GM12878 (cell line): Measurements from ENCODE around the gene ADAMTS7. TPM values are rescaled to one million over a fixed set of nuclear protein-coding genes. Genes with fewer than 3 reads are reported as not detected.

Source experiments
- ATAC-seq: fragments of 200-7000 bp; cut with Tn5 transposase; 3 replicates; pipeline ENCODE4 v1.9.1; 2020; ENCODE audit warnings: mild to moderate bottlenecking, moderate library complexity
- BruUV-seq: library from RNA; stranded (reverse); fragments of 400-500 nt; replicated peaks from 2 replicates; lab custom pipeline; 2021; lab: Mats Ljungman, UMichigan
- CTCF ChIA-PET: fragments of 300-600 bp; sonication (Branson Sonifier 250); formaldehyde crosslinking; extraction: SDS; loops from one replicate; lab custom pipeline; 2021; ENCODE audit warnings: inconsistent platforms; lab: Yijun Ruan, JAX
- POLR2A ChIA-PET: fragments of 350-600 bp; formaldehyde crosslinking; extraction: SDS; loops from one replicate; lab custom pipeline; 2021; ENCODE audit warnings: inconsistent platforms; lab: Charles Lee
- RAD21 ChIA-PET: fragments of 300-600 bp; sonication (Branson Sonifier 250); formaldehyde crosslinking; loops from one replicate; lab custom pipeline; 2023; ENCODE audit warnings: antibody characterized with exemption; ENCODE audit not compliant: unreplicated experiment; lab: Charles Lee
- SMC1A ChIA-PET: fragments of 300-600 bp; sonication (Branson Sonifier 250); formaldehyde crosslinking; loops from one replicate; lab custom pipeline; 2023; ENCODE audit not compliant: unreplicated experiment, uncharacterized antibody; lab: Charles Lee
- DNase-seq: peaks from one replicate; pipeline ENCODE4 v3.0.0-alpha.2; 2011; ENCODE audit warnings: low read depth, low spot score
- FAIRE-seq: peaks from 3 replicates; lab custom pipeline; 2011; peaks lifted over from hg19 to GRCh38; lab: Jason Lieb, UNC
- H2AFZ ChIP-seq: 2 replicates; pipeline ENCODE4 v1.6.0; 2011; ENCODE audit warnings: low read depth, low read length, control low read depth; ENCODE audit not compliant: control insufficient read depth
- H3K27ac ChIP-seq: 2 replicates; pipeline ENCODE4 v1.5.1; 2011; ENCODE audit warnings: control low read depth; ENCODE audit not compliant: control insufficient read depth, insufficient read depth
- H3K27me3 ChIP-seq, 2 experiments: replicated peaks in 1 of 2; 2 replicates each; pipeline versions ENCODE4 v1.6.0 to v1.6.1; 2011; ENCODE audit warnings: low read length in 1 of 2; ENCODE audit not compliant: control insufficient read depth in 2 of 2, insufficient read depth in 2 of 2
- H3K36me3 ChIP-seq, 2 experiments: 2 replicates each; pipeline ENCODE4 v1.5.1; 2011; ENCODE audit warnings: low read length in 1 of 2; ENCODE audit not compliant: control insufficient read depth in 2 of 2, insufficient read depth in 2 of 2
- H3K4me1 ChIP-seq: 2 replicates; pipeline ENCODE4 v1.6.1; 2011; ENCODE audit warnings: mild to moderate bottlenecking, low read length, moderate library complexity, mixed read lengths; ENCODE audit not compliant: control insufficient read depth, insufficient read depth
- H3K4me2 ChIP-seq: 2 replicates; pipeline ENCODE4 v1.6.0; 2011; ENCODE audit warnings: control low read depth; ENCODE audit not compliant: control insufficient read depth, insufficient read depth
- H3K4me3 ChIP-seq: fragments of 200-600 bp; sonication (generic); 2 replicates; pipeline ENCODE4 v1.5.1; 2016
- H3K79me2 ChIP-seq: 2 replicates; pipeline ENCODE4 v1.6.0; 2011; ENCODE audit warnings: low read length; ENCODE audit not compliant: control insufficient read depth, insufficient read depth
- H3K9ac ChIP-seq: 2 replicates; pipeline ENCODE4 v1.8.0; 2011; ENCODE audit warnings: low read length, control low read depth, mixed read lengths; ENCODE audit not compliant: control insufficient read depth, insufficient read depth
- H3K9me3 ChIP-seq: replicated peaks from 3 replicates; pipeline ENCODE4 v1.5.1; 2011; ENCODE audit warnings: mild to moderate bottlenecking, low read length; ENCODE audit not compliant: control insufficient read depth, insufficient read depth
- H4K20me1 ChIP-seq: 2 replicates; pipeline ENCODE4 v1.6.0; 2011; ENCODE audit not compliant: control insufficient read depth, insufficient read depth
- CUX1 ChIP-seq: IDR thresholded peaks from 2 replicates; pipeline ENCODE4 v1.6.1; 2012; ENCODE audit warnings: improper control_type of control experiment, low read depth, low read length; ENCODE audit not compliant: insufficient replicate concordance
- EED ChIP-seq: sonication (generic); IDR thresholded peaks from 2 replicates; pipeline ENCODE4 v1.6.1; 2016; ENCODE audit warnings: antibody characterized with exemption, low read depth
- FOXM1 ChIP-seq: IDR thresholded peaks from 2 replicates; pipeline ENCODE4 v1.6.1; 2012; ENCODE audit warnings: low read depth, mild to moderate bottlenecking, inconsistent platforms, low read length, moderate library complexity
- NR2F1 ChIP-seq: fragments of 450-650 bp; conservative IDR thresholded peaks from 2 replicates; pipeline ENCODE4 v1.6.1; 2017; ENCODE audit warnings: mild to moderate bottlenecking
- PAX8 ChIP-seq: fragments of 450-650 bp; IDR thresholded peaks from 2 replicates; pipeline ENCODE4 v1.6.1; 2017; ENCODE audit warnings: mild to moderate bottlenecking, moderate library complexity
- RCOR1 ChIP-seq: conservative IDR thresholded peaks from 2 replicates; pipeline ENCODE4 v1.6.1; 2012; ENCODE audit warnings: low read depth, low read length, improper control_type of control experiment
- SIX5 ChIP-seq: IDR thresholded peaks from 2 replicates; pipeline ENCODE4 v1.6.1; 2011; ENCODE audit warnings: mild to moderate bottlenecking, low read depth, low read length, moderate library complexity; ENCODE audit not compliant: severe bottlenecking
- WRNIP1 ChIP-seq: IDR thresholded peaks from 2 replicates; pipeline ENCODE4 v1.6.1; 2011; ENCODE audit warnings: low read depth, low read length, improper control_type of control experiment, borderline replicate concordance
- ZNF384 ChIP-seq: IDR thresholded peaks from 2 replicates; pipeline ENCODE4 v1.6.1; 2012; ENCODE audit warnings: low read depth, mild to moderate bottlenecking, low read length, improper control_type of control experiment, borderline replicate concordance
- WGBS: methylation state at CpG from one replicate; pipeline ENCODE4 v1.1.6; 2016; ENCODE audit warnings: low lambda C conversion rate; ENCODE audit not compliant: insufficient replicate concordance, insufficient coverage; ENCODE audit errors: missing lambda C conversion rate; 5-methylcytosine and 5-hydroxymethylcytosine counted together
- in situ Hi-C: fragments of 300-500 bp; cut with MboI; formaldehyde crosslinking; loops from 9 replicates; pipeline ENCODE4 v1.14.3; 2018; ENCODE audit warnings: mixed read lengths
- intact Hi-C: fragments of 100-400 bp; cut with micrococcal nuclease; formaldehyde crosslinking; loops from one replicate; pipeline ENCODE4 v1.14.2; 2022; ENCODE audit not compliant: unreplicated experiment
- polyA plus RNA-seq, 11 experiments: library from polyadenylated mRNA; depleted of rRNA in 4 of 11; unstranded in 6 of 11; stranded (reverse) in 5 of 11; fragments of >200 nt; fragmentation: Nextera tagmentation in 4 of 11; fragmentation: Illumina TruSeq in 1 of 11; extraction: Ambion mirVana in 4 of 11; extraction: Trizol in 1 of 11; gene quantifications; 1 replicate in 1 of 11; 2 replicates in 10 of 11; pipeline versions ENCODE4 v1.2.1 to v1.2.3, GENCODE V29; 2011 to 2016; ENCODE audit warnings: inconsistent platforms in 2 of 11, missing spikeins in 2 of 11, low read depth in 1 of 11
- total RNA-seq, 4 experiments: library from RNA; depleted of rRNA in 3 of 4; stranded (reverse); fragments of >200 nt in 3 of 4; fragmentation: Illumina TruSeq in 1 of 4; extraction: Trizol in 1 of 4; gene quantifications; 2 replicates each; pipeline versions ENCODE4 v1.2.1 to v1.2.3, GENCODE V29; 2013 to 2021
- TF ChIP-seq, protein P1 (sequence below): IDR thresholded peaks from 2 replicates; pipeline ENCODE4 v1.6.1; 2012; ENCODE audit warnings: low read depth, low read length, improper control_type of control experiment
- TF ChIP-seq, protein P2 (sequence below): fragments of 450-650 bp; IDR thresholded peaks from 2 replicates; pipeline ENCODE4 v1.6.1; 2016; ENCODE audit warnings: mild to moderate bottlenecking

The ADAMTS7 gene
- total and polyA plus RNA-seq, 10 of the 15 experiments (the other 5 are each of a cell fraction or from before 2014, with no cell fraction given), result 0.03 to 0.28 (median 0.06) TPM; not detected in 6

GRCh38 chr15:78789615-78790014, 21.6 kb downstream of the ADAMTS7 start:
- Histone ChIP-seq H2AFZ (no peak overlapping the region), H3K36me3 (no peaks in the 10 kb centered on the region), H3K4me3 (no peak overlapping the region), H3K27ac (no peak overlapping the region), H3K4me1 (no peaks in the 10 kb centered on the region), H4K20me1 (no peaks in the 10 kb centered on the region), H3K27me3 (no peaks in the 10 kb centered on the region), H3K9ac (no peak overlapping the region), H3K79me2 (no peaks in the 10 kb centered on the region), H3K9me3 (no peaks in the 10 kb centered on the region), H3K4me2 (no peak overlapping the region)
- RAD21 ChIA-PET, result no interaction called here
- WGBS, result 44% methylated on average over 17 of the region's 17 CpGs
- intact Hi-C loops, result no loop called here
- SMC1A ChIA-PET, result no interaction called here
- TF ChIP-seq NR2F1, result no peak
- TF ChIP-seq WRNIP1, result no peak
- TF ChIP-seq PAX8, result no peak
- in situ Hi-C loops, result no loop called here
- CTCF ChIA-PET, result no interaction called here
- no peak for DNase-seq
- no peak for ATAC-seq
- POLR2A ChIA-PET, result no interaction called here
- no TSS peak for BruUV-seq
- FAIRE-seq, result no peak

DNA sequence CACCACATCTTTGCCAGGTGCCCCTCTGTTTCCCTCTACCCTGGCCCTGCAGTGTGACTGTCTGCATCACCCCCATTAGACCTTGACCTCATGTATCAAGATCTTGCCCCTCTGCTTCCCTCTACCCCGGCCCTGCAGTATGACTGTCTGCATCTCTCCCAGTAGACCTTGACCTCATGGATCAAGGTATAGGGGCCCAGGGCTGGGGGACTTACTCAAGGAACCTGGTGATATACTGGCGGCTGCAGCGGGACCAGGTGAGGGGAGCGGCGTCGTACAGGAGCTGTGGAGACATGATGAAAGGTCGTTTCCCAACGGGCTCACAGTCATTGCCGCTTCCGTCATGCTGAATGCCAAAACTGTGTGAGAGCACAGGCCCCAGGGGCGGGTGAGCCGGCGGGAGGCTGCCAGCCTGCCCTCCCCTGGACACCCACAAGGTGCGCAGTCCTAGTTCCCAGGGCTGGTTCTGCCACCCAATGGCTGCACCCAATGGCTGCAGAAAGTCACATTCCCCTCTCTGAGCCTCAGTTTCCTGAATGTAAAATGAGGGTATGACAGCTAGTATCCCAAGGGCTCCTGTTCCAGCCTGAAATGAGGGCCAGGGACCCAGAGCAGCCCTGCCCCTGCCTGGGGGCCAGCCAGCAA, 23.1 kb downstream of the ADAMTS7 start:
- ChIA-PET SMC1A (no interaction called here), CTCF (no interaction called here), RAD21 (no interaction called here), POLR2A (no interaction called here)
- DNase-seq (no peak), ATAC-seq (peak; percentile 22; the same call in 1 of the 3 replicates), FAIRE-seq (no peak)
- Histone ChIP-seq H3K4me2 (no peak overlapping the region), H3K9me3 (no peaks in the 10 kb centered on the region), H3K27me3 (no peaks in the 10 kb centered on the region), H3K36me3 (no peaks in the 10 kb centered on the region), H3K9ac (no peak overlapping the region), H3K4me3 (no peak overlapping the region), H3K4me1 (no peaks in the 10 kb centered on the region), H3K27ac (no peak overlapping the region), H4K20me1 (no peaks in the 10 kb centered on the region), H2AFZ (no peak overlapping the region), H3K79me2 (no peaks in the 10 kb centered on the region)
- no TSS peak for BruUV-seq
- WGBS, result 62% methylated on average over 14 of the region's 14 CpGs
- in situ Hi-C loops (no loop called here), intact Hi-C loops (no loop called here)
- no peak for TF ChIP-seq CUX1
- TF ChIP-seq RCOR1, result no peak
- TF ChIP-seq SIX5, result no peak
- no peak for TF ChIP-seq EED
- TF ChIP-seq, protein P1, sequence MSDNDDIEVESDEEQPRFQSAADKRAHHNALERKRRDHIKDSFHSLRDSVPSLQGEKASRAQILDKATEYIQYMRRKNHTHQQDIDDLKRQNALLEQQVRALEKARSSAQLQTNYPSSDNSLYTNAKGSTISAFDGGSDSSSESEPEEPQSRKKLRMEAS, result no peak
- TF ChIP-seq FOXM1, result no peak
- TF ChIP-seq, protein P2, sequence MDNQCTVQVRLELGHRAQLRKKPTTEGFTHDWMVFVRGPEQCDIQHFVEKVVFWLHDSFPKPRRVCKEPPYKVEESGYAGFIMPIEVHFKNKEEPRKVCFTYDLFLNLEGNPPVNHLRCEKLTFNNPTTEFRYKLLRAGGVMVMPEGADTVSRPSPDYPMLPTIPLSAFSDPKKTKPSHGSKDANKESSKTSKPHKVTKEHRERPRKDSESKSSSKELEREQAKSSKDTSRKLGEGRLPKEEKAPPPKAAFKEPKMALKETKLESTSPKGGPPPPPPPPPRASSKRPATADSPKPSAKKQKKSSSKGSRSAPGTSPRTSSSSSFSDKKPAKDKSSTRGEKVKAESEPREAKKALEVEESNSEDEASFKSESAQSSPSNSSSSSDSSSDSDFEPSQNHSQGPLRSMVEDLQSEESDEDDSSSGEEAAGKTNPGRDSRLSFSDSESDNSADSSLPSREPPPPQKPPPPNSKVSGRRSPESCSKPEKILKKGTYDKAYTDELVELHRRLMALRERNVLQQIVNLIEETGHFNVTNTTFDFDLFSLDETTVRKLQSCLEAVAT, result no peak
- no peak for TF ChIP-seq ZNF384
